Sigmoid colon (tissue), 7 donors: ENCODE data around the gene KIRREL3. TPM values are rescaled to one million over a fixed set of nuclear protein-coding genes. Genes with fewer than 3 reads are reported as not detected.

ENCODE experiments used
- DNase-seq: peaks from one replicate; pipeline ENCODE4 v3.0.0-alpha.2; 2019
- H3K27ac ChIP-seq, 4 donors: fragments of 200-600 bp; sonication (generic); one replicate each; pipeline ENCODE4 v1.5.1; 2016 to 2019; ENCODE audit warnings: mild to moderate bottlenecking in 1 of 4
- H3K27me3 ChIP-seq, 3 donors: fragments of 200-600 bp; sonication (generic); one replicate each; pipeline ENCODE4 v1.5.1; 2019; ENCODE audit warnings: mild to moderate bottlenecking in 1 of 3
- H3K36me3 ChIP-seq, 4 donors: fragments of 200-600 bp; sonication (generic); one replicate each; pipeline ENCODE4 v1.5.1; 2016 to 2019
- H3K4me1 ChIP-seq, 4 donors: fragments of 200-600 bp; sonication (generic); one replicate each; pipeline ENCODE4 v1.5.1; 2017 to 2019
- H3K4me3 ChIP-seq, 4 donors: fragments of 200-600 bp; sonication (generic); one replicate each; pipeline ENCODE4 v1.5.1; 2017 to 2019; ENCODE audit warnings: mild to moderate bottlenecking in 2 of 4, moderate library complexity in 1 of 4
- H3K9me3 ChIP-seq, 4 donors: fragments of 200-600 bp in 3 of 4; sonication (generic) in 3 of 4; one replicate each; pipeline versions ENCODE4 v1.5.1 to v1.6.1; 2013 to 2019
- CTCF ChIP-seq, 4 experiments: fragments of 450-650 bp in 3 of 4; fragments of 200-600 bp in 1 of 4; IDR thresholded peaks; one replicate each; pipeline ENCODE4 v1.5.1; 2016 to 2019; ENCODE audit warnings: antibody characterized with exemption in 4 of 4, mild to moderate bottlenecking in 3 of 4, moderate library complexity in 2 of 4
- EP300 ChIP-seq, 4 donors: sonication (generic); formaldehyde crosslinking; IDR thresholded peaks; one replicate each; pipeline ENCODE4 v1.6.1; 2017; ENCODE audit warnings: antibody characterized with exemption in 4 of 4
- POLR2A ChIP-seq, 2 donors: fragments of 450-650 bp; IDR thresholded peaks; one replicate each; pipeline ENCODE4 v1.6.1; 2016; ENCODE audit warnings: antibody characterized with exemption in 2 of 2, mild to moderate bottlenecking in 2 of 2, moderate library complexity in 2 of 2
- POLR2AphosphoS5 ChIP-seq, 4 donors: sonication (generic); formaldehyde crosslinking; IDR thresholded peaks; one replicate each; pipeline ENCODE4 v1.6.1; 2017; ENCODE audit warnings: antibody characterized with exemption in 4 of 4
- WGBS, 2 donors: extraction: QIAGEN DNeasy Blood & Tissue Kit; methylation state at CpG; one replicate each; pipeline ENCODE4 v1.1.7; 2013; 5-methylcytosine and 5-hydroxymethylcytosine counted together
- intact Hi-C: fragments of 100-400 bp; cut with DNase I; formaldehyde crosslinking; loops from one replicate; pipeline ENCODE4 v1.15.1; 2023
- polyA plus RNA-seq, 3 donors: library from polyadenylated mRNA; stranded (reverse); fragments of 200-250 nt; gene quantifications; one replicate each; pipeline ENCODE4 v1.2.3, GENCODE V29; 2013
- total RNA-seq, 4 donors: library from RNA; depleted of rRNA; stranded (reverse); fragments of >200 nt; gene quantifications; one replicate each; pipeline ENCODE4 v1.1.0, GENCODE V29; 2016
- donor health status: healthy with polysubstance abuse.
- donor health status: Bipolar disorder and iron deficiency.
- donor health status: healthy.

Gene KIRREL3
- total and polyA plus RNA-seq, 7 donors: under 0.01 to 3.3 (median 1.0) TPM

GRCh38 chr11:126461996-126462395 is 538.6 kb downstream of the KIRREL3 start:
- Histone ChIP-seq H3K36me3 (no peaks in the 10 kb centered on the region), H3K9me3 (no peaks in the 10 kb centered on the region), H3K4me3 (no peak overlapping the region), H3K4me1 (peaks cover 0 to 12% (median 4%) of the 10 kb centered on the region in 4 donors), H3K27me3 (peaks cover 0 to 12% (median 0%) of the 10 kb centered on the region in 3 donors), H3K27ac (no peak overlapping the region)
- 85% methylated on average over 6 of the region's 6 CpGs for WGBS, 2 donors
- no peak for TF ChIP-seq EP300 (IDR thresholded peaks at IDR 0.05)
- intact Hi-C loops: no loop called here
- DNase-seq: no peak

- Histone ChIP-seq H3K4me3 (no peak overlapping the region), H3K27ac (no peak overlapping the region), H3K4me1 (peaks cover 0 to 10% (median 4%) of the 10 kb centered on the region in 4 donors), H3K9me3 (no peaks in the 10 kb centered on the region), H3K36me3 (no peaks in the 10 kb centered on the region), H3K27me3 (peaks cover 0 to 12% (median 0%) of the 10 kb centered on the region in 3 donors)
- TF ChIP-seq EP300 (IDR thresholded peaks at IDR 0.05) (no peak), POLR2AphosphoS5 (IDR thresholded peaks at IDR 0.05) (no peak), CTCF (IDR thresholded peaks at IDR 0.05) (no peak), POLR2A (IDR thresholded peaks at IDR 0.05) (no peak)
- DNase-seq: no peak
- intact Hi-C loops: no loop called here
- WGBS, 2 donors: 86 to 90% methylated on average over 8 of the region's 8 CpGs
Observed at GRCh38 chr11:126461096-126461440, 539.5 kb downstream of the KIRREL3 start.

GRCh38 chr11:126460417-126461095 is 540.0 kb downstream of the KIRREL3 start:
- TF ChIP-seq CTCF (IDR thresholded peaks at IDR 0.05): no peak
- no peak for TF ChIP-seq EP300 (IDR thresholded peaks at IDR 0.05)
- no peak for TF ChIP-seq POLR2AphosphoS5 (IDR thresholded peaks at IDR 0.05)
- no peak for TF ChIP-seq POLR2A (IDR thresholded peaks at IDR 0.05)
- Histone ChIP-seq H3K27ac (no peak overlapping the region), H3K27me3 (peaks cover 0 to 12% (median 0%) of the 10 kb centered on the region in 3 donors), H3K4me3 (no peak overlapping the region), H3K9me3 (no peaks in the 10 kb centered on the region), H3K4me1 (peaks cover 0 to 5% (median 2%) of the 10 kb centered on the region in 4 donors), H3K36me3 (no peaks in the 10 kb centered on the region)
- DNase-seq: no peak
- WGBS, 2 donors: 85 to 88% methylated on average over 15 of the region's 15 CpGs
- intact Hi-C loops: no loop called here

- Histone ChIP-seq H3K4me1 (no peaks in the 10 kb centered on the region), H3K27ac (no peak overlapping the region), H3K4me3 (no peak overlapping the region), H3K27me3 (peaks cover 0 to 15% (median 0%) of the 10 kb centered on the region in 3 donors), H3K36me3 (no peaks in the 10 kb centered on the region), H3K9me3 (no peaks in the 10 kb centered on the region)
- WGBS, 2 donors: 71 to 77% methylated on average over 10 of the region's 10 CpGs
- TF ChIP-seq EP300 (IDR thresholded peaks at IDR 0.05) (no peak), POLR2AphosphoS5 (IDR thresholded peaks at IDR 0.05) (no peak), CTCF (IDR thresholded peaks at IDR 0.05) (no peak), POLR2A (IDR thresholded peaks at IDR 0.05) (no peak)
- intact Hi-C loops: no loop called here
- no peak for DNase-seq
Observed at GRCh38 chr11:126459691-126460281, 540.8 kb downstream of the KIRREL3 start.

- Histone ChIP-seq H3K4me3 (no peak overlapping the region), H3K9me3 (no peaks in the 10 kb centered on the region), H3K27me3 (peaks cover 0 to 35% (median 8%) of the 10 kb centered on the region in 3 donors), H3K36me3 (no peaks in the 10 kb centered on the region), H3K27ac (no peak overlapping the region), H3K4me1 (no peaks in the 10 kb centered on the region)
- TF ChIP-seq POLR2AphosphoS5 (IDR thresholded peaks at IDR 0.05): no peak
- no peak for TF ChIP-seq EP300 (IDR thresholded peaks at IDR 0.05)
- no peak for TF ChIP-seq CTCF (IDR thresholded peaks at IDR 0.05)
- TF ChIP-seq POLR2A (IDR thresholded peaks at IDR 0.05): no peak
- intact Hi-C loops: no loop called here
- no peak for DNase-seq
- WGBS, 2 donors: 84 to 90% methylated on average over 8 of the region's 8 CpGs
Observed at GRCh38 chr11:126457817-126458216, 542.8 kb downstream of the KIRREL3 start.
